ENCODE data around the gene SSTR4. TPM values are rescaled to one million over a fixed set of nuclear protein-coding genes. Genes with fewer than 3 reads are reported as not detected.

Gene SSTR4
- total and polyA plus RNA-seq, 4 donors: not detected

GRCh38 chr20:23008667-23009066, 26.4 kb upstream of the SSTR4 start (continued):
- TF ChIP-seq REST (IDR thresholded peaks at IDR 0.05) (no peak), FOXA2 (IDR thresholded peaks at IDR 0.05) (no peak), GABPA (IDR thresholded peaks at IDR 0.05 in 1 of 2, conservative IDR thresholded peaks at IDR 0.05 in 1 of 2) (no peak)

GRCh38 chr20:23009636-23010035, 25.5 kb upstream of the SSTR4 start:
- Histone ChIP-seq H3K4me1 (ENCODE audit: control insufficient read depth in 4 of 4, insufficient read depth in 4 of 4, low read length in 3 of 4) (no peaks in the 10 kb centered on the region), H3K27ac (ENCODE audit: low read depth in 1 of 2, low read length in 2 of 2) (no peak overlapping the region), H3K9ac (ENCODE audit: low read depth in 1 of 2, low read length in 2 of 2) (no peak overlapping the region), H3K4me3 (ENCODE audit: low read depth in 1 of 3, low read length in 3 of 3) (no peak overlapping the region), H3K36me3 (ENCODE audit: control insufficient read depth in 4 of 4, insufficient read depth in 3 of 4, low read depth in 1 of 4, low read length in 3 of 4) (peaks cover 0 to 1% (median 0%) of the 10 kb centered on the region in 4 donors), H3K27me3 (ENCODE audit: control insufficient read depth in 4 of 4, insufficient read depth in 4 of 4, low read length in 3 of 4) (no peaks in the 10 kb centered on the region), H3K9me3 (ENCODE audit: control insufficient read depth in 4 of 4, low read length in 3 of 4) (no peaks in the 10 kb centered on the region)
- WGBS: 47% methylated on average over 3 of the region's 3 CpGs
- DNase-seq (ENCODE audit: low spot score): no peak
- TF ChIP-seq RXRA (IDR thresholded peaks at IDR 0.05) (no peak), EGR1 (IDR thresholded peaks at IDR 0.05; ENCODE audit: low read depth in 2 of 2) (no peak)

GRCh38 chr20:23010096-23010495, 25.0 kb upstream of the SSTR4 start:
- no peak for TF ChIP-seq JUND (IDR thresholded peaks at IDR 0.05)
- no peak for TF ChIP-seq RAD21 (IDR thresholded peaks at IDR 0.05)
- TF ChIP-seq YY1 (IDR thresholded peaks at IDR 0.05): no peak
- no peak for TF ChIP-seq TAF1 (conservative IDR thresholded peaks at IDR 0.05)
- no peak for TF ChIP-seq HNF4A (conservative IDR thresholded peaks at IDR 0.05)
- no peak for TF ChIP-seq HNF4G (IDR thresholded peaks at IDR 0.05)
- no peak for TF ChIP-seq REST (IDR thresholded peaks at IDR 0.05)
- no peak for TF ChIP-seq FOXA1 (IDR thresholded peaks at IDR 0.05)
- TF ChIP-seq ATF3 (IDR thresholded peaks at IDR 0.05): no peak
- TF ChIP-seq SP1 (IDR thresholded peaks at IDR 0.05): no peak
- TF ChIP-seq RXRA (IDR thresholded peaks at IDR 0.05): no peak
- TF ChIP-seq NR2F2 (IDR thresholded peaks at IDR 0.05): no peak
- TF ChIP-seq GABPA (IDR thresholded peaks at IDR 0.05 in 1 of 2, conservative IDR thresholded peaks at IDR 0.05 in 1 of 2): no peak
- TF ChIP-seq ZBTB33 (IDR thresholded peaks at IDR 0.05): no peak
- TF ChIP-seq FOXA2 (IDR thresholded peaks at IDR 0.05): no peak
- TF ChIP-seq EGR1 (IDR thresholded peaks at IDR 0.05; ENCODE audit: low read depth in 2 of 2): no peak
- no peak for TF ChIP-seq MAX (IDR thresholded peaks at IDR 0.05)
- no peak for TF ChIP-seq CTCF (IDR thresholded peaks at IDR 0.05; ENCODE audit: low read depth, low read length, missing input control)
- H3K27me3 ChIP-seq (ENCODE audit: control insufficient read depth in 4 of 4, insufficient read depth in 4 of 4, low read length in 3 of 4): no peaks in the 10 kb centered on the region
- no peaks in the 10 kb centered on the region for H3K4me1 ChIP-seq (ENCODE audit: control insufficient read depth in 4 of 4, insufficient read depth in 4 of 4, low read length in 3 of 4)
- no peak overlapping the region for H3K4me3 ChIP-seq (ENCODE audit: low read depth in 1 of 3, low read length in 3 of 3)
- WGBS: 73% methylated on average over 5 of the region's 5 CpGs
- no peak for DNase-seq (ENCODE audit: low spot score)
- no peaks in the 10 kb centered on the region for H3K9me3 ChIP-seq (ENCODE audit: control insufficient read depth in 4 of 4, low read length in 3 of 4)
- H3K36me3 ChIP-seq (ENCODE audit: control insufficient read depth in 4 of 4, insufficient read depth in 3 of 4, low read depth in 1 of 4, low read length in 3 of 4): peaks cover 0 to 1% (median 0%) of the 10 kb centered on the region in 4 donors
- no peak overlapping the region for H3K27ac ChIP-seq (ENCODE audit: low read depth in 1 of 2, low read length in 2 of 2)
- H3K9ac ChIP-seq (ENCODE audit: low read depth in 1 of 2, low read length in 2 of 2): no peak overlapping the region

Measured in liver (tissue), 9 donors.